TTC549 (cell line): ENCODE results near the gene GPR162.

Experiments used
- FAIRE-seq: peaks from 2 replicates; lab custom pipeline; 2012; peaks lifted over from hg19 to GRCh38; lab: Jason Lieb, UNC

Gene GPR162

DNA sequence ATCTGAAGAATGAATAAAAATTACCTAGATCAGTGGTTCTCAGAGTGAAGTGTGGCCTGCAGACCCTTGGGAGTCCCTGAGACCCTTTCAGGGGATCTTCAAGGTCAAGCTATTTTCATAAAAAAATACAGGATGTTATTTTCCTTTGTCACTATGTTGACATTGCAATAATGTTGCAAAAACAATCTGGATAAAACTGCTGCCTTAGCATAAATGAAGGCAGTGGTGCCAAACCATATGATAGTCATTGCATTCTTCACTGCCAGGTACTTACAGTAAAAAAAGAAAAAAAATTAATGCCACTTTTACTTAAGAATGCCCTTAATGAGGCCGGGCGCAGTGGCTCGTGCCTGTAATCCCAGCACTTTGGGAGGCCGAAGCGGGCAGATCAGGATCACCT lies 34.3 kb upstream of the GPR162 start:
- no peak for FAIRE-seq

DNA sequence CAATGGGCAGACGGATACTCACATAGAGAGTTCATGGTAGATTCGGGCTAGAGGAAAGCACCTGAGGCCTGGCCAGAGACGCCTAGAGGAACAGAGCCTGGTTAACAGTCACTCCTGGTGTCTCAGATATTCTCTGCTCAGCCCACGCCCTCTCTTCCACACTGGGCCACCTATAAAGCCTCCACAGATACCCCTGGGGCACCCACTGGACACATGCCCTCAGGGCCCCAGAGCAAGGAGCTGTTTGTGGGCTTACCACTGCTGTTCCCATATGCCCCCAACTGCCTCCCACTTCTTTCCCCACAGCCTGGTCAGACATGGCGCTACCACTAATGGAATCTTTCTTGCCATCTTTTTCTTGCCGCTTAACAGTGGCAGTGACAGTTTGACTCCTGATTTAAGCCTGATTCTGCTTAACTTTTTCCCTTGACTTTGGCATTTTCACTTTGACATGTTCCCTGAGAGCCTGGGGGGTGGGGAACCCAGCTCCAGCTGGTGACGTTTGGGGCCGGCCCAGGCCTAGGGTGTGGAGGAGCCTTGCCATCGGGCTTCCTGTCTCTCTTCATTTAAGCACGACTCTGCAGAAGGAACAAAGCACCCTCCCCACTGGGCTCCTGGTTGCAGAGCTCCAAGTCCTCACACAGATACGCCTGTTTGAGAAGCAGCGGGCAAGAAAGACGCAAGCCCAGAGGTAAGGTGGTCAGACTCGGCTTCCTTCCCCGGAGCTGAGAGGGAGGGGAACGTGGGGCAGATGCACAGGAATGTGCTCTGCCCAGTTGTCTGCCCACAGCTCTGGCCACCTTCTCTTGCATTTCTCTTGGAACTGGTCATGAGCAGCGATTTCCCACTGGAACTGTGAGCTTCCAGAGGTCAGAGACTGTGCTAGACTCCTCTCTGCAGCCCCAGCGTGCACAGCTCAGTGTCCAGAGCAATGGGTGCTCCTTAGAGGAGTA lies 32.4 kb upstream of the GPR162 start, which contains the start of gene CD4:
TSS of gene CD4 (plus strand) at position 557 of the 953 bp plus-strand sequence. CDS start 10,611 bp downstream, outside the sequence.
- no peak for FAIRE-seq

DNA sequence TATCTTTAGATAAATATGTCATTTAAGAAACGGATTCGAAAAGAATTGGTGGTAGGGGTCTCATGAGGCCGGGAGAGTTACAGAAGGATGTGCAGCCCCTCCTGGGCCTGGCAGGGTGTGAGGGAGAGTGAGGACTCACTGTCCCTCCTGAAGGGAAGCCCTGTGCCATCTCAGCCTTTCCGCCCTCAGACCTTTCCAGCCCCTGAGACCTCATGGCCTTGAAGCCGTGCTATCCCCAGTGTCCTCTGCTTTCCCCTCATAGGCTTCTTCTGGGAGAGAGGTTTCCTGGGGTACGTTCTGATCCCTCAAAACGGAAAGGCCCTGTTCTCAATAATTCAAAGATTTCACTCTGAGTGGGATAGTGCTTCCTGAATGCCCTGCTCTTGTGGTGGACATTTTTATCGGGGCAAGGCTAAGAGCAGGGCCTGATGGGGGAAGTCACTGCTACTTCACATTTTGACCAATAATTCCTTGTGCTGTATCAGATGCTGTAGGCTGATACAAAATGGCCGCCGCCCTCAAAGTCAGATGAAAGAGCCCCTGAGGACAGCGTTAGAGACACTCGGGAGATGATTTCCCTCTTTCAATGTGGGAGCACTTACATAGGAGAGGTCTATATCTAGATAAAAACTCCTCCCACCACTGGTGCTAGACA lies 31.0 kb upstream of the GPR162 start:
- no peak for FAIRE-seq

DNA sequence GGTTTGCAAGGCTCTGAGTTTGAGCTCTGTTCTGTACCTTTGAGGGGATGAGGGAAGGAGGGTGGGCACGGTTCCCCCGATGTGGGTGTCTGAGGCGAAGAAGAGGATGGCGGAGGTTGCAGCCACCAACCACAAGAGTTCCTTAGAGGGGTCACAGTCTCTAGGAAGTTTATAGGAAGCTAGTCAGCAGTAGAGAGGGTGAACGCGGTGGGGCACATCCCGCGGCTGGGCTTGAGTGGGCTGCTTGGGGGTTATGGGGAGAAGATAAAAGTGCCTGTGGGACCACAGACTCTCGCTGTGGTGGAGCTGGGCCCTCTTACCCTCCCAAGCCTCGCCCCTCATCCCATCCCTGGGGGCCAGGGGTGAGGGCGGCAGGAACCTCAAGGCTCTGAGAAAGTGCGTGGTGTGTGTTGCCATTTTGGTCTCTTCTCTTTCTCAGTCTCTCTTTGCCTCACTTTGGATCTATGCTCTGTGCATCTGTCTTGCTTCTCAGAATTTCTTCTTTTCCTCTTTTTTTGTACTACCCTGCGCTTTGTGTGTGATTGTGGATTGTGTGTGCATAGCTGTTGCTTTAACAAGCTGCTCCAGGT lies 29.6 kb upstream of the GPR162 start:
- no peak for FAIRE-seq

DNA sequence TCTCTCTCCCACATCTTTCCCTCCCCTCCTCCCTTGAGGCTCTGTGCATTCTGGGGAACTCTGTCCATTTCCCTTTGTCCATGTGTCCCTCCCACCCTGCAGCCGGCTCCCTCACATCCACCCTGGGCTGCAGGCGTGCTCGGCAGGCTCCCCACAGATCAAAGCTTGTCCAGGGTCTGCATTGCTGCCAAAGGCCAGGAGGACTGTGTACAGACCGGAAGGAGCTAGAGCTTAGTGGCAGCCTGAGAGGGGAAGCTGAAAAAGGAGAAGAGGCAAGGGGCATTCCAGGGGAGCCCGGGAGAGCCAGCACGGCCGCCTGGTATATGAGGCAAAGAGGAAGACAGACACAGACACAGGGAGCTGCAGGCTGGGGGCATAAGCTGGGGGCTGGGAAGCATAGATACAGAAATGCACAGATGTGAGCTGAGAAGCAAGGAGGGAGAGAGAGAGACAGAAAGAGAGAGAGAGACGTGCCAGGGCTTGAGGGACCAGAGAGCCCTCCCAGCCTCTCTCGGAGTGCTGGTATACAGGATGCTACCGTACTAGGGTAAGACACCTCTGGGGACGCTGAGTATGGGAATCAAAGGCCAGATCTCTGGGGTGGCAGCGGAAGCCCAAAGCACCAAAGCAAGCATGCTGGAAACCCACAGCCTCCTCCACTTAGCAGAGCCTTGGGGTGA lies 29.0 kb upstream of the GPR162 start:
- no peak for FAIRE-seq

DNA sequence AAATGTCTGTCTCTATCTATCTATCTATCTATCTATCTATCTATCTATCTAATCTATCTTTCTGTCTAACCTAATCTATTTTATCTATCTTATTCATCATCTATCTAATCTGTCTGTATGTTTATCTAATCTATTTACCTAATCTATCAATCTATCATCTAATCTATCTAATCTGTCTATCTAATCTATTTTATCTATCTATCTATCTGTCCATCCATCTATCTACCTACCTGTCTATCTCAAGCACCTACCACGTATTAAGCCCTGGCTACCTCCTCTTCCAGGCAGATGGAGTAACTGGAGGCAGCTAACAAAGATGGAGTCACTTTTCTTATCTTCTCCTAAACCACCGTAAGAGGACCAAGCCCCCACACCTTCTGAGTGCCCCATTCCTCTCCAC lies 26.5 kb upstream of the GPR162 start:
- no peak for FAIRE-seq

DNA sequence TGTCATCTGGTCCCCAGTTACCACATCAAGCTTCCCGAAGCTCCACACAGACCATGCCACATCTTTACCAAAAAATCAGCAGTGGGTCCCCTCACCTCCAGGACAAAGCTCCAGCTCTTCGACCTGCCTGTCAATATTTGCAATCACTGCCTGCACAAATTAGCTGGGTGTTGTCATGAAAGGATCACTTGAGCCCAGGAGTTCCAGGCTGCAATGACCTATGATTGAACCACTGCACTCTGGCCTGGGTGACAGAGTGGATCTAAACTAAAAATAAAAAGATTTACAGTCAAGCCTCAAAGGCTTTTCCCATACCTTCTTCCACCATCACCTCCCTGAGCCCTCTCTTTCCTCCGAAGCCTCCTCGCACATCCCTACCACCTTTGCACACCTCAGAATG lies 25.0 kb upstream of the GPR162 start:
- no peak for FAIRE-seq

DNA sequence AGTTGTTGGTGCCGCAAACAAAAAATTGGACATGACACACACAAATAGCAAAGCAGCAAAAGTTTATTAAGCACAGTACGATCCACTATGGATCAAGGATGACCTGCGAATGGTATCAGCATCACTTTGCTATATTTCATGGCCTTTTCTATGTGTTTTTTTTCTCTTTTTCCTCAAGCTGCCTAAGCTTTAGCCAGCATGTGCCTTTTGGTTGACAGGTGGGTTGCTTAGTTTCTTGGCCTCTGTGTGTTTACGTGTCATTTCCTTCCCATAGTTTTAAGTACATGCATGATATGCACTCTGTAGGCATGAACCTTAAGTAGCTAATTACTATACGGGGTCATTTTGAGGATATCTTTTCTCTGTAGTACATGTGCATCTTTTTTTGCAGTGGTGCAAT lies 22.5 kb upstream of the GPR162 start:
- FAIRE-seq = no peak

DNA sequence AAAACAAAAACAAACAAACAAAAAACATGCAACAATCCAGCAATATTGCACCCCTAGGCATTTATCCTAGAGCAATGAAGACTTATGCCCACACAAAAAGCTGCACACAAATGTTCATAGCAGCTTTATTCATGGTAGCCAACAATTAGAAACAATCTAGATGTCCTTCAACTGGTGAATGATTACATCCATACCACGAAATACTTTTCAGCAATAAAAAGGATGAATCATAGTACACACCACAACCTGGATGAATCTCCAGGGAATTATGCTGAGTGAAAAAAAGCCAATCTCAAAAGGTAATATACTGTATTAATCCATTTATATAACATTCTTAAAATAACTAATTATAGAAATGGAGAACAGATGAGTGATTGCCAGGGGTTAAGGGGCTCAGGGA lies 14.5 kb upstream of the GPR162 start:
- FAIRE-seq = no peak

DNA sequence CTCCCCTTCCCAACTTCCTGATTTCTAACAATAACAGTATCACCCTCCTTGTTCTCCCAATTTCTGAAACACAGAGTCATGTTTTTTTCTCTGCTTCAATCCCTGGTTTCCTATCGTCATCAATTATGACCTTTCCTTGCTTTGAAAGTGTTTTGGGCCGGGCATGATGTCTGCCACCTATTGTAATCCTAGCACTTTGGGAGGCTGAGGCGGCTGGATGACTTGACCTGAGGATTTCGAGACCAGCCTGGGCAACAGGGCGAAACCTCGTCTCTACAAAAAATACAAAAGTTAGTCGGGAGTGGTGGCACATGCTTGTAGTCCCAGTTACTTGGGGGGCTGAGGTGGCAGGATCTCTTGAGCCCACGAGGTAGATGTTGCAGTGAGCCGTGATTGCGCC lies 12.6 kb upstream of the GPR162 start:
- no peak for FAIRE-seq

DNA sequence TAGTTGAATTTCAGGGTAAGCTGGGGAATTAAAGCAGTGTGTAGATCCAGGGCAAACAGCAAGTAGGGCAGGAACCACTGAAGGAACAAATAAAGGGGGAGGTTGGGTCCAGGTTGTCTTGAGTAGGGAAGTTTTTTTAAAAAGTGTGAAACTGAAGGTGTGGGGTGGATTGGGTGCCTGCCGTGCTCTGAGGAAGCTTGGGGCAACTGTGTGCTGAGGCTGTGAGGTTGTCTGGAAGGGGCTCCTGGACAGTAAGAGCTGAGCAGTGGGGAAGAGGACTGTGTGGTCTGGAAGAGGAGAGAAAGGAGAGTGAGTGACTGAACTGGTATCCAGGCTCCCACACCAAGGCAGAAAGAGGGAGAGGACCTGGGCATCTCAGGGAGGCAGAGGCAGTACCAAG lies 10.9 kb upstream of the GPR162 start:
- no peak for FAIRE-seq

DNA sequence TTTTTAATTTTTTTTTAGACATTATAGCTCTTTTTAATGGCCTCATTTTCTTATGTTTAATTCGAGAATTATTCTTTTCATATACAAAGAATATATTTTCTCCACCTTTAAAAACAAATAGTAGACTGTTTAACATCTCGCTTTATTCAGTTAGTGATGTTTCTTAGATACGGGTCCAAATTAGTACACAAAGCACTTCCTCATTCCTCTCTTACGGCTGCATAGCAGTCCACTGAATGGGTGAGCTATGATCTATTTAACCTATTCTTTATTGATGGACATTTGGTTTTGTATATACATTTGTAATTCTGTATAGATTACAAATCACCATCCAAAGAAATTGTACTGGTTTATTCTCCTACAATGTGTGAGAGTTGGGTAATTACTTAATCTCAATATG lies 8.3 kb upstream of the GPR162 start:
- no peak for FAIRE-seq

DNA sequence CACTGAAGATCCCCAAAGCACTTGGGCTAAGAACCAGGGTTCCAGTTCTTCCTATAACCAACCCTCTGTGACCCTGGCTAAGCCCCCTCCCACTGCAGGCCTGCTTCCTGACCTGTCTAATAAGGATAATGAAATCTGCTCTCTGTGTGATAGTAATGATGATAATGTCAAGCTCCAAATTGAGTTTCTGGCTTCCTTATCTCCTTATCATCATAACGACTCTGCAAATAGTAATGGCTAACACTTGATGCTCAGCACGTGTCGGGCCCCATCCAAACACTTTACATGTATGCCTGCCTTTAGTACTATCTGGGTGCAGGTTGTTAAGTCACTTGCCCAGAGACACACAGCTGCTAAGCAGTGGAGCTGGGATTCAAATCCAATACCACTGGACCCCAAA lies 5.0 kb upstream of the GPR162 start:
- FAIRE-seq = no peak

DNA sequence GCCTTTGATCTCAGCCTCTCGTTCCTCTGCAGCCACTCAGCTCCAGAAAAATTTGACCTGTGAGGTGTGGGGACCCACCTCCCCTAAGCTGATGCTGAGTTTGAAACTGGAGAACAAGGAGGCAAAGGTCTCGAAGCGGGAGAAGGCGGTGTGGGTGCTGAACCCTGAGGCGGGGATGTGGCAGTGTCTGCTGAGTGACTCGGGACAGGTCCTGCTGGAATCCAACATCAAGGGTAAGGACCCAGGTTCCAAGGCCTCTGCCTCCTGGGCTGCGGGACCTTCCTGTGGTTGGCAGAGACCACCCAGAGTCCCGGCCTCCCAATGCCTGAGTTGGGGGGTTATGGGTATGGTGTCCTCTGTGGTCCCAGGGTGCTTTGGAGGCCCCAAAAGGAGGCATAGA lies 4.5 kb upstream of the GPR162 start:
- FAIRE-seq = no peak

DNA sequence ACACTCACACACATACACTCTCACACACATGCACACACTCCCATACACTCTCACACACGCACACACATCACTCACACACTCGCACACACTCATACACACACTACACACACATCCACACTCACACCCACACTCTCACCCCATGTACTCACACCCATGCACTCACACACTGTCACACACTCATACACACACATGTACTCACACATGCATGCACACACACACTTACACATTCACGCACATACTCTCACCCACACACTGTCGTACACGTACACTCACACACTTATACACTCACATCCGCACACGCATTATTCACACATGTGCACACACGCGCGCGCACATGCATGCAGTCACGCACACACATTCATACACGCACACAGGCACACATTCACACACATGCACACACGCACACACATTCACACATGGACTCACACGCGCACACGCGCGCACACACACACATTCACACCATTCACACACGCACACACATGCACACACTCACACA lies 3.9 kb upstream of the GPR162 start:
- FAIRE-seq = no peak

DNA sequence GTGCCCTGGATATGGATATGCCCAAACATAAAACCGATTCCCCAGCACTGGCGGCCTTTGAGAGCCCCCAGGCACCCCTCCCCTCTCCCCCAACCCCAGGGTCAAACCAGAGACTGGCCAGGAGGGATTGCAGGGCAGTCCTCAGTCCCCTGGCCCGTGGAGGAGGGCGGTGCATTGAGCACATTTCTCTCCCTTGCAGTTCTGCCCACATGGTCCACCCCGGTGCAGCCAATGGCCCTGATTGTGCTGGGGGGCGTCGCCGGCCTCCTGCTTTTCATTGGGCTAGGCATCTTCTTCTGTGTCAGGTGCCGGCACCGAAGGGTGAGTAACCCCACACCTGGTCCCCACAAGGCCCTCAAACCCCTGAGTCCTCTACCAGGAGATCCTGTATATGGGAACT lies 3.4 kb upstream of the GPR162 start:
- no peak for FAIRE-seq

DNA sequence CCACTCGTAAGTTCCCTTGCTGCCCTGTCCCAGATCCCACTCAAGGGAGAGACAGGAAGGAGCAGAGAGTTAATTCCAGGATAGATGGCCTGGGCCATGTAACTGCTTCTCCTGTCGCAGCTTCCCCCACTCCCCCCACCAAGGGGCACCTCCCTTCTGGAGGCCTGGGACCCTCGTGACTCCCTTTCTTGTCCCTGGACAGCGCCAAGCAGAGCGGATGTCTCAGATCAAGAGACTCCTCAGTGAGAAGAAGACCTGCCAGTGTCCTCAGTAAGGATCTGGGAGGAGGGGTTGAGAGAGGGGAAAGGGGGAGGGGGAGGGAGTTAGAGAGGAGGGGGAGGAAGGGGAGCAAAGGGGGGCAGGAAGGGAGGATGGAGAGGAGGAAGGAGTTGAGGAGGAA lies 3.0 kb upstream of the GPR162 start:
- FAIRE-seq = no peak

DNA sequence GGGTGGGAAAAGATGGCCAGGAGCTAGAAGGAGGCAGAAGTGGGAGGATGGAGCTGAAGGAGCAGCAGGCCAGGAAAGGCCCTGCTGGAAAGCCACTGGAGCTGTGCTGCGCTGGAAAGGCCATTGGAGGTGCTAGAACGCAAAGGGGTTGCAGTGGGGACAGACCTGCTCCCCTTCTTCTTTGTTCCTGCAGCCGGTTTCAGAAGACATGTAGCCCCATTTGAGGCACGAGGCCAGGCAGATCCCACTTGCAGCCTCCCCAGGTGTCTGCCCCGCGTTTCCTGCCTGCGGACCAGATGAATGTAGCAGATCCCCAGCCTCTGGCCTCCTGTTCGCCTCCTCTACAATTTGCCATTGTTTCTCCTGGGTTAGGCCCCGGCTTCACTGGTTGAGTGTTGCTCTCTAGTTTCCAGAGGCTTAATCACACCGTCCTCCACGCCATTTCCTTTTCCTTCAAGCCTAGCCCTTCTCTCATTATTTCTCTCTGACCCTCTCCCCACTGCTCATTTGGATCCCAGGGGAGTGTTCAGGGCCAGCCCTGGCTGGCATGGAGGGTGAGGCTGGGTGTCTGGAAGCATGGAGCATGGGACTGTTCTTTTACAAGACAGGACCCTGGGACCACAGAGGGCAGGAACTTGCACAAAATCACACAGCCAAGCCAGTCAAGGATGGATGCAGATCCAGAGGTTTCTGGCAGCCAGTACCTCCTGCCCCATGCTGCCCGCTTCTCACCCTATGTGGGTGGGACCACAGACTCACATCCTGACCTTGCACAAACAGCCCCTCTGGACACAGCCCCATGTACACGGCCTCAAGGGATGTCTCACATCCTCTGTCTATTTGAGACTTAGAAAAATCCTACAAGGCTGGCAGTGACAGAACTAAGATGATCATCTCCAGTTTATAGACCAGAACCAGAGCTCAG lies 2.3 kb upstream of the GPR162 start:
- no peak for FAIRE-seq

DNA sequence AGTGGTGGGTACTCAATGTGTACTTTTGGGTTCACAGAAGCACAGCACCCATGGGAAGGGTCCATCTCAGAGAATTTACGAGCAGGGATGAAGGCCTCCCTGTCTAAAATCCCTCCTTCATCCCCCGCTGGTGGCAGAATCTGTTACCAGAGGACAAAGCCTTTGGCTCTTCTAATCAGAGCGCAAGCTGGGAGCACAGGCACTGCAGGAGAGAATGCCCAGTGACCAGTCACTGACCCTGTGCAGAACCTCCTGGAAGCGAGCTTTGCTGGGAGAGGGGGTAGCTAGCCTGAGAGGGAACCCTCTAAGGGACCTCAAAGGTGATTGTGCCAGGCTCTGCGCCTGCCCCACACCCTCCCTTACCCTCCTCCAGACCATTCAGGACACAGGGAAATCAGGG lies 1.5 kb upstream of the GPR162 start:
- no peak for FAIRE-seq

DNA sequence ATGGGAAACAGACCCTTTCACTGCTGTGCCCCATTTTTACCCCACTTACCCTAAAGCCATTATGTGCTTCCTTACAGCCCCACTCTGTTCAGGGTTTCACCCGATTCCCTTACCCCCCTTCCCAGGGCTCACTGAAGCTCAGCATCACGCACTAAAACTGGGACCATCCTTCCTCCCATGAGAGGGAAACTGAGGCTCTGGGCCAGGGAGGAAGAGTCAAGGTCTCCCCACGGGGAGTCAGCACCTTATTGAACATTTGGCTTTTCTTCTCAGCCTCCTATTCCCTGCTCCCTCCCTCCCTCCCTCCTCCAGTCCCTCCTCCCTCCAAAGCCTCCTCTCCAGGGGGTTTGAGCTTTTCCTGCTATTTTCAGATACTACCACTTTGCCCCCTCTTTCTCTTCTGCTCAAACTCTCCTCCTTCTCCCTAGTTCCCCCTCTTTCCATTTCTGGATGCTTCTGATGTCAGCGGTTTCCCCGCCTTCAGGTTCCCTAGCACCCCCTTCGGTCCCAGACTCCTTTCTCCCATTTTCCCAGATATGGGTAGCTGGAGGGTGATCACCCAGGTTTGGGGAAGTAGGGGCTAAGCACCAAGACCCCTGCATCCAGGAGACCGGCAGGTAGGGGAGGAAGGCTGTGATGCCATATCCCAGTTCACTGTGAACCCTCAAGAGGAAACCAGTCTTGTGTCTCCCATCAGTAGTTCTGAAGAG lies 960 bp downstream of the GPR162 start:
- no peak for FAIRE-seq
